SK-N-SH treated with all-trans-retinoic acid at 6 μM for 48 hours (cell line): Measurements from ENCODE around the gene MYH11.

Source experiments
- ARNTL ChIP-seq: fragments of 450-650 bp; formaldehyde crosslinking; IDR thresholded peaks from 2 replicates; pipeline ENCODE4 v1.5.0; 2020; ENCODE audit warnings: low read depth, mild to moderate bottlenecking, moderate library complexity, borderline replicate concordance
- BACH2 ChIP-seq: fragments of 250-450 bp; sonication (Bioruptor Pico); IDR thresholded peaks from 2 replicates; pipeline ENCODE4 v1.9.0; 2021; ENCODE audit warnings: mild to moderate bottlenecking, borderline replicate concordance
- CSDC2 ChIP-seq: fragments of 250-450 bp; sonication (Bioruptor Pico); IDR thresholded peaks from 2 replicates; pipeline ENCODE4 v1.5.0; 2020; ENCODE audit warnings: mild to moderate bottlenecking, moderate library complexity
- OSR1 ChIP-seq: fragments of 250-450 bp; sonication (Bioruptor Pico); IDR thresholded peaks from 2 replicates; pipeline ENCODE4 v1.8.0; 2022; ENCODE audit warnings: moderate library complexity, mild to moderate bottlenecking, inconsistent platforms
- PPARA ChIP-seq: fragments of 250-450 bp; sonication (Bioruptor Pico); IDR thresholded peaks from 2 replicates; pipeline ENCODE4 v1.5.0; 2020; ENCODE audit warnings: mild to moderate bottlenecking, borderline replicate concordance
- RARB ChIP-seq: fragments of 250-450 bp; sonication (Bioruptor Pico); IDR thresholded peaks from 2 replicates; pipeline ENCODE4 v1.8.0; 2021; ENCODE audit warnings: mild to moderate bottlenecking, moderate library complexity
- SNAI2 ChIP-seq: fragments of 250-450 bp; sonication (Bioruptor Pico); IDR thresholded peaks from 2 replicates; pipeline ENCODE4 v1.5.0; 2020; ENCODE audit warnings: mild to moderate bottlenecking, moderate library complexity
- TOX ChIP-seq: fragments of 250-450 bp; sonication (Bioruptor Pico); IDR thresholded peaks from 2 replicates; pipeline ENCODE4 v1.8.0; 2021; ENCODE audit warnings: mild to moderate bottlenecking, moderate library complexity, borderline replicate concordance
- ZFP3 ChIP-seq: fragments of 250-450 bp; sonication (Bioruptor Pico); IDR thresholded peaks from 2 replicates; pipeline ENCODE4 v1.5.0; 2020; ENCODE audit warnings: mild to moderate bottlenecking, moderate library complexity
- ZFP30 ChIP-seq: fragments of 450-650 bp; formaldehyde crosslinking; IDR thresholded peaks from 2 replicates; pipeline ENCODE4 v1.5.0; 2022; ENCODE audit warnings: mild to moderate bottlenecking, moderate library complexity

DNA sequence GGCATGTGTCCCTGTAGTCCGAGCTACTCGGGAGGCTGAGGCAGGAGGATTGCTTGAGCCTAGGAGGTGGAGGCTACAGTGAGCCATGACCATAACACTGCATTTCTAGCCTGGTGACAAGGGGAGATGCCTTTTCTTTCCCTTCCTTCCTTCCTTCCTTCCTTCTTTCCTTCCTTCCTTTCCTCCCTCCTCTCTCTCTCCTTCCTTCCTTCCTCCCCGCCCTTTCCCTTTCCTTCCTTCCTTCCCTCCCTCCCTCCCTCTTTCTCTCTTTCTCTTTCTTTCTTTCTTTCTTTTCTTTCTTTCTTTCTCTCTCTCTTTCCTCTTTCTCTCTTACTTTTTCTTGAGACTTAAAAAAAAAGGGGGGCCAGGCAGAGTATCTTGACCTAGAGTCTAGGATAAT lies 34.7 kb upstream of the MYH11 start:
- TF ChIP-seq TOX: no peak
- no peak for TF ChIP-seq BACH2 (CRISPR knock-in tag)
- TF ChIP-seq OSR1 (CRISPR knock-in tag): no peak
- no peak for TF ChIP-seq PPARA (CRISPR knock-in tag)
- no peak for TF ChIP-seq RARB (CRISPR knock-in tag)
- no peak for TF ChIP-seq ZFP3
- TF ChIP-seq ZFP30 (CRISPR knock-in tag): no peak
- TF ChIP-seq ARNTL: no peak
- no peak for TF ChIP-seq SNAI2 (CRISPR knock-in tag)
- no peak for TF ChIP-seq CSDC2
